Neuronal stem cell (in vitro differentiated cells): ENCODE measurements around the gene SNRNP200.
"Not testable (repeated sequence)": the region's sequence is repeated elsewhere in the genome, so short reads cannot be mapped to it uniquely, and the experiment has no call there.

Experiments
- DNase-seq: peaks from one replicate; pipeline ENCODE4 v3.0.0-alpha.2; 2013; ENCODE audit warnings: low spot score
- H2AFZ ChIP-seq: one replicate; pipeline ENCODE4 v1.6.1; 2013; ENCODE audit warnings: mild to moderate bottlenecking, low read length, inconsistent platforms
- H2AK5ac ChIP-seq: 2 replicates; pipeline ENCODE4 v1.6.1; 2013; ENCODE audit warnings: low read depth, mild to moderate bottlenecking, inconsistent platforms, low read length, moderate library complexity, mixed read lengths
- H2BK120ac ChIP-seq: 2 replicates; pipeline ENCODE4 v1.6.1; 2013; ENCODE audit warnings: low read depth, mild to moderate bottlenecking, inconsistent platforms, low read length, moderate library complexity, mixed read lengths
- H2BK12ac ChIP-seq: one replicate; pipeline ENCODE4 v1.6.1; 2013; ENCODE audit warnings: low read length, inconsistent platforms
- H2BK15ac ChIP-seq: 2 replicates; pipeline ENCODE4 v1.6.1; 2013; ENCODE audit warnings: mild to moderate bottlenecking, low read length, inconsistent platforms, mixed read lengths
- H2BK5ac ChIP-seq: one replicate; pipeline ENCODE4 v1.6.1; 2013; ENCODE audit warnings: inconsistent platforms, mild to moderate bottlenecking, low read length, moderate library complexity
- H3K14ac ChIP-seq: one replicate; pipeline ENCODE4 v1.6.1; 2013; ENCODE audit warnings: low read length, inconsistent platforms
- H3K18ac ChIP-seq: 2 replicates; pipeline ENCODE4 v1.6.1; 2013; ENCODE audit warnings: low read length, inconsistent platforms
- H3K23ac ChIP-seq: 2 replicates; pipeline ENCODE4 v1.6.1; 2013; ENCODE audit warnings: low read depth, mild to moderate bottlenecking, mixed read lengths, low read length, inconsistent platforms; ENCODE audit not compliant: poor library complexity
- H3K27ac ChIP-seq: replicated peaks from 3 replicates; pipeline ENCODE4 v1.5.1; 2013; ENCODE audit warnings: low read length, inconsistent platforms
- H3K27me3 ChIP-seq, 3 experiments: 2 replicates each; pipeline ENCODE4 v1.6.1; 2013; ENCODE audit warnings: low read length in 3 of 3, mild to moderate bottlenecking in 2 of 3, inconsistent platforms in 1 of 3, low read depth in 1 of 3, mixed read lengths in 1 of 3, moderate library complexity in 1 of 3; ENCODE audit not compliant: control insufficient read depth in 3 of 3, insufficient read depth in 3 of 3
- H3K36me3 ChIP-seq, 2 donors: replicated peaks in 1 of 2; 2 replicates each; pipeline ENCODE4 v1.6.1; 2013; ENCODE audit warnings: low read length in 2 of 2; ENCODE audit not compliant: control insufficient read depth in 2 of 2, insufficient read depth in 2 of 2
- H3K4ac ChIP-seq: 2 replicates; pipeline ENCODE4 v1.6.1; 2013; ENCODE audit warnings: inconsistent platforms, mild to moderate bottlenecking, low read length, moderate library complexity
- H3K4me1 ChIP-seq, 2 donors: 1 replicate in 1 of 2; 2 replicates in 1 of 2; pipeline ENCODE4 v1.6.1; 2013; ENCODE audit warnings: low read length in 2 of 2, low read depth in 1 of 2; ENCODE audit not compliant: control insufficient read depth in 2 of 2, insufficient read depth in 1 of 2
- H3K4me2 ChIP-seq: one replicate; pipeline ENCODE4 v1.6.1; 2013; ENCODE audit warnings: mild to moderate bottlenecking, low read length, inconsistent platforms; ENCODE audit not compliant: insufficient read depth, poor library complexity, severe bottlenecking
- H3K4me3 ChIP-seq, 2 donors: 2 replicates each; pipeline ENCODE4 v1.5.1; 2013; ENCODE audit warnings: low read length in 2 of 2, mild to moderate bottlenecking in 2 of 2, inconsistent platforms in 1 of 2, moderate library complexity in 1 of 2
- H3K79me1 ChIP-seq: one replicate; pipeline ENCODE4 v1.6.1; 2013; ENCODE audit warnings: low read depth, mild to moderate bottlenecking, inconsistent platforms, low read length, moderate library complexity
- H3K9ac ChIP-seq: one replicate; pipeline ENCODE4 v1.6.1; 2013; ENCODE audit warnings: mild to moderate bottlenecking, low read depth, low read length, inconsistent platforms; ENCODE audit not compliant: poor library complexity
- H3K9me3 ChIP-seq, 2 donors: replicated peaks in 1 of 2; 2 replicates each; pipeline versions ENCODE3 to v1.6.1; 2013; ENCODE audit warnings: low read length in 2 of 2, mild to moderate bottlenecking in 2 of 2, inconsistent platforms in 1 of 2, low read depth in 1 of 2, mixed read lengths in 1 of 2, moderate library complexity in 1 of 2; ENCODE audit not compliant: control insufficient read depth in 2 of 2, insufficient read depth in 1 of 2
- H4K8ac ChIP-seq: one replicate; pipeline ENCODE4 v1.6.1; 2013; ENCODE audit warnings: low read depth, mild to moderate bottlenecking, inconsistent platforms, low read length, moderate library complexity
- H4K91ac ChIP-seq: one replicate; pipeline ENCODE4 v1.6.1; 2013; ENCODE audit warnings: low read length, low read depth, mild to moderate bottlenecking, inconsistent platforms; ENCODE audit not compliant: poor library complexity
- WGBS, 2 donors: extraction: QIAGEN DNeasy Blood & Tissue Kit; methylation state at CpG; one replicate each; pipeline ENCODE4 v1.1.7; 2013; ENCODE audit warnings: missing lambda C conversion rate in 2 of 2, mixed read lengths in 1 of 2; ENCODE audit not compliant: insufficient read length in 2 of 2, insufficient replicate concordance in 1 of 2; ENCODE audit errors: extremely low coverage in 2 of 2; 5-methylcytosine and 5-hydroxymethylcytosine counted together

SNRNP200 gene

GRCh38 chr2:96258166-96259022, 47.0 kb downstream of the SNRNP200 start:
- no peak overlapping the region for H3K4me2 ChIP-seq
- no peak overlapping the region for H3K27ac ChIP-seq
- no peak overlapping the region for H2BK15ac ChIP-seq
- peaks cover 6% of the 10 kb centered on the region for H3K79me1 ChIP-seq
- DNase-seq, result no peak
- no peak overlapping the region for H3K18ac ChIP-seq
- no peak overlapping the region for H4K91ac ChIP-seq
- no peaks in the 10 kb centered on the region for H3K27me3 ChIP-seq
- H2AK5ac ChIP-seq, result no peak overlapping the region
- no peak overlapping the region for H2BK12ac ChIP-seq
- no peak overlapping the region for H3K4ac ChIP-seq
- H3K9me3 ChIP-seq, result no peaks in the 10 kb centered on the region
- H3K4me1 ChIP-seq, result peaks cover 0 to 2% of the 10 kb centered on the region in 2 donors
- no peak overlapping the region for H3K9ac ChIP-seq
- H2BK5ac ChIP-seq, result peak overlapping the region; percentile 6
- H3K4me3 ChIP-seq, result no peak overlapping the region
- H2AFZ ChIP-seq, result no peak overlapping the region
- H3K36me3 ChIP-seq, result peaks cover 13 to 71% of the 10 kb centered on the region in 2 donors
- H3K14ac ChIP-seq, result no peak overlapping the region
- no CpG with 5 or more reads among the region's 7 CpGs for WGBS, 2 donors
- H4K8ac ChIP-seq, result no peak overlapping the region
- no peak overlapping the region for H2BK120ac ChIP-seq
- H3K23ac ChIP-seq, result no peak overlapping the region

GRCh38 chr2:96257744-96258143, 47.6 kb downstream of the SNRNP200 start:
- H2BK120ac ChIP-seq, H3K27ac ChIP-seq, H3K4me2 ChIP-seq, H3K9me3 ChIP-seq, H4K91ac ChIP-seq, H2AK5ac ChIP-seq, H2BK15ac ChIP-seq, H3K4me3 ChIP-seq, H3K14ac ChIP-seq, H3K23ac ChIP-seq, H3K4me1 ChIP-seq, H2BK5ac ChIP-seq, H3K18ac ChIP-seq, H3K9ac ChIP-seq, DNase-seq, H3K27me3 ChIP-seq, H2BK12ac ChIP-seq, H2AFZ ChIP-seq, H3K4ac ChIP-seq, H4K8ac ChIP-seq, H3K79me1 ChIP-seq: not testable (repeated sequence)
- peaks cover 13 to 77% of the 10 kb centered on the region in 2 donors for H3K36me3 ChIP-seq
- no CpG with 5 or more reads among the region's 3 CpGs for WGBS, 2 donors

GRCh38 chr2:96256611-96257113, 48.7 kb downstream of the SNRNP200 start:
- DNase-seq, result no peak

GRCh38 chr2:96254571-96254970, 50.8 kb downstream of the SNRNP200 start:
- Histone ChIP-seq H2AK5ac (no peak overlapping the region), H2BK15ac (no peak overlapping the region), H3K79me1 (peaks cover 4% of the 10 kb centered on the region), H3K4ac (no peak overlapping the region), H3K27me3 (no peaks in the 10 kb centered on the region), H3K27ac (no peak overlapping the region), H3K9me3 (no peaks in the 10 kb centered on the region), H3K4me1 (peaks cover 3 to 8% of the 10 kb centered on the region in 2 donors), H3K4me2 (no peak overlapping the region), H3K9ac (no peak overlapping the region), H3K36me3 (peaks cover 16 to 77% of the 10 kb centered on the region in 2 donors), H3K14ac (no peak overlapping the region), H2BK5ac (no peak overlapping the region), H2AFZ (no peak overlapping the region), H3K23ac (no peak overlapping the region), H4K8ac (no peak overlapping the region), H4K91ac (no peak overlapping the region), H3K4me3 (no peak overlapping the region), H2BK120ac (no peak overlapping the region), H2BK12ac (no peak overlapping the region), H3K18ac (no peak overlapping the region)
- WGBS, 2 donors, result no CpG with 5 or more reads among the region's 11 CpGs
- no peak for DNase-seq

More at GRCh38 chr2:96256611-96257113, 48.7 kb downstream of the SNRNP200 start:
- Histone ChIP-seq H3K4me2 (no peak overlapping the region), H3K9ac (no peak overlapping the region), H3K79me1 (peaks cover 6% of the 10 kb centered on the region), H3K4me3 (no peak overlapping the region), H3K27ac (no peak overlapping the region), H2BK120ac (no peak overlapping the region), H3K4me1 (peaks cover 3 to 6% of the 10 kb centered on the region in 2 donors), H3K23ac (no peak overlapping the region), H2BK5ac (no peak overlapping the region), H4K91ac (no peak overlapping the region), H3K4ac (no peak overlapping the region), H2AFZ (no peak overlapping the region), H2AK5ac (no peak overlapping the region), H3K36me3 (peaks cover 13 to 82% of the 10 kb centered on the region in 2 donors), H2BK15ac (no peak overlapping the region), H2BK12ac (no peak overlapping the region), H3K14ac (no peak overlapping the region), H3K9me3 (no peaks in the 10 kb centered on the region), H3K27me3 (no peaks in the 10 kb centered on the region), H3K18ac (no peak overlapping the region), H4K8ac (no peak overlapping the region)
- WGBS, 2 donors, result no CpG with 5 or more reads among the region's 6 CpGs
